ENCODE results near the gene SAPCD2.

Gene SAPCD2

DNA sequence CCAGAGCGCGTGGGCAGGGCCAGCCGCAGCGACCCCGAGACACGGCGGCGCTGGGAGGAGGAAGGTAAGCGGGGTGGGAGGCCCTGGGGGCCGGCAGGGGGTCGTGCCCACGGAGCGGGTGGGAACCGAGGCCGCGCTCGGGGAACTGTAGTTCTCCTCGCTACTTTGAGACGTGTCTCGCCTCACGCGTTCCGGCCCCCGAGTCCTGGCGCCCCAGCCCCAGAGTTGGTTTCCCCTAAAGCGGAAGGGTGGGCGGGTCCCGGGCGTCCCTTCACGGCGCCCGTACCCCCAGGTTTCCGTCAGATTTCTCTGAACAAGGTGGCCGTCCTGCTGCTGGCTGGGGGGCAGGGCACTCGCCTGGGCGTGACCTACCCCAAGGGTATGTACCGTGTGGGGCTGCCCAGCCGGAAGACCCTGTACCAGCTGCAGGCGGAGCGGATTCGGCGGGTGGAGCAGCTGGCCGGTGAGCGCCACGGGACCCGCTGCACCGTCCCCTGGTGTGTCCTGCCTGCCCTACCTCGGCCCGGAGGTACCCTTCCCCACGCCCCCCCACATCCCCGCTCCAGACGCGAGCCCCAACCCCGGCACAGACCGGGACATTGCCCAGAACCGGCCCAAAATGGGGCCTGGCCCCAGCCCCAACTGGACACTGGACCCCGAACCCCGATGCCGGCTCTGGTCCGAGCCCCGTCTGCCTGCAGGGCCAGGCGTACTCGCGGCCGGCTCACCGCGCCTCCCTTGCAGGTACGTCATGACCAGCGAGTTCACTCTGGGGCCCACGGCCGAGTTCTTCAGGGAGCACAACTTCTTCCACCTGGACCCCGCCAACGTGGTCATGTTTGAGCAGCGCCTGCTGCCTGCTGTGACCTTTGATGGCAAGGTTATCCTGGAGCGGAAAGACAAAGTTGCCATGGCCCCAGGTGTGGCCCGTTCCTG, 7.7 kb upstream of the SAPCD2 start:
- H3K27me3 ChIP-seq (replicated peaks; ENCODE audit: control insufficient read depth, insufficient read depth, low read length), result no peaks in the 10 kb centered on the region
- peak; percentile 63 for DNase-seq (ENCODE audit: extremely low read depth, insufficient read length)

GRCh38 chr9:137077010-137077747, 6.8 kb upstream of the SAPCD2 start, which contains the start of gene UAP1L1:
TSS of gene UAP1L1 (plus strand) at chr9:137077517. CDS start at chr9:137077533, 16 bp downstream.
- DNase-seq (ENCODE audit: extremely low read depth, insufficient read length), result peak; percentile 77
- TF ChIP-seq CTCF (IDR thresholded peaks at IDR 0.05; ENCODE audit: insufficient read depth, low read length, poor library complexity, severe bottlenecking), result no peak
- Histone ChIP-seq H3K27me3 (replicated peaks; ENCODE audit: control insufficient read depth, insufficient read depth, low read length) (no peaks in the 10 kb centered on the region), H3K4me3 (replicated peaks; ENCODE audit: low read depth, low read length) (peak within 1 kb of the TSS; percentile 73), H3K36me3 (ENCODE audit: control insufficient read depth, insufficient read depth, low read length) (peaks cover 14% of the 10 kb centered on the region)

More for the DNA sequence above, 7.7 kb upstream of the SAPCD2 start:
- Histone ChIP-seq H3K4me3 (replicated peaks; ENCODE audit: low read depth, low read length) (peak overlapping the region; percentile 73), H3K36me3 (ENCODE audit: control insufficient read depth, insufficient read depth, low read length) (peaks cover 15% of the 10 kb centered on the region)
- no peak for TF ChIP-seq CTCF (IDR thresholded peaks at IDR 0.05; ENCODE audit: insufficient read depth, low read length, poor library complexity, severe bottlenecking)

DNA sequence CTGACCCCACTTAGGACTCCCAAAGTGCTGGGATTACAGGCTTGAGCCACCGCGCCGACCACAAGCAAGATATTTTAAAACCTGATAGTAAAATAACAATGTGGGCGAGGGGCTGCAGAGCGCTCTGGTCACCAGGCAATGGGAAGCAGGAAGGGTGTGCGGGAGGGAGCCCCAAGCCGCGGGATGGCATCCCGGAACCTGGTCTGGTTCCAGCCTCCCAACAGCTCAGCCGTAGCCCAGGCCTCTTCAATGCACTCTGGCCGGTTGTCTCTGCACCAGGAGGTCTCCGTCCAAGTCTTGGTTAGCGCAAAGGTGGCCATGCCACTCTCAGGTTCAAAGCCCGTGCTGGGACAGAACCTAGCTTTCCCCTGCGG, 6.3 kb upstream of the SAPCD2 start:
- Histone ChIP-seq H3K4me3 (replicated peaks; ENCODE audit: low read depth, low read length) (peak overlapping the region; percentile 61), H3K36me3 (ENCODE audit: control insufficient read depth, insufficient read depth, low read length) (peaks cover 11% of the 10 kb centered on the region), H3K27me3 (replicated peaks; ENCODE audit: control insufficient read depth, insufficient read depth, low read length) (no peaks in the 10 kb centered on the region)
- DNase-seq (ENCODE audit: extremely low read depth, insufficient read length), result no peak
- TF ChIP-seq CTCF (IDR thresholded peaks at IDR 0.05; ENCODE audit: insufficient read depth, low read length, poor library complexity, severe bottlenecking), result no peak

DNA sequence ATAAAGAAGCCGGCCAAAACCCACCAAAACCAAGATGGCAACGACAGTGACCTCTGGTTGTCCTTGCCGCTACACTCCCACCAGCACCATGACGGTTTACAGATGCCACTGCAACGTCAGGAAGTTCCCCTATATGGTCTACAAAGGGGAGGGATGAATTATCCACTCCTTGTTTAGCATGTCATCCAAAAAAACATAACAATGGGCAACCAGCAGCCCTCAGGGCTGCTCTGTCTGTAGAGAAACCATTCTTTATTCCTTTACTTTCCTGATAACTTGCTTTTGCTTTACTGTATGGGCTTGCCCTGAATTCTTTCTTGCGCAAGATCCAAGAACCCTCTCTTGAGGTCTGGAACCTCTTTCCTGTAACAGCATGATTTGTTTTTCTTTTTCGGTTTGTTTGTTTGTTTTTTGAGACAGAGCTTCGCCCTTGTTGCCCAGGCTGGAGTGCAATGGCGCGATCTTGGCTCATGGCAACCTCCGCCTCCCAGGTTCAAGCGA, 5.0 kb upstream of the SAPCD2 start:
- Histone ChIP-seq H3K27me3 (replicated peaks; ENCODE audit: control insufficient read depth, insufficient read depth, low read length) (no peaks in the 10 kb centered on the region), H3K4me3 (replicated peaks; ENCODE audit: low read depth, low read length) (no peak overlapping the region), H3K36me3 (ENCODE audit: control insufficient read depth, insufficient read depth, low read length) (peaks cover 7% of the 10 kb centered on the region; the same call in 1 of the 2 replicates)
- DNase-seq (ENCODE audit: extremely low read depth, insufficient read length), result no peak
- TF ChIP-seq CTCF (IDR thresholded peaks at IDR 0.05; ENCODE audit: insufficient read depth, low read length, poor library complexity, severe bottlenecking), result no peak

DNA sequence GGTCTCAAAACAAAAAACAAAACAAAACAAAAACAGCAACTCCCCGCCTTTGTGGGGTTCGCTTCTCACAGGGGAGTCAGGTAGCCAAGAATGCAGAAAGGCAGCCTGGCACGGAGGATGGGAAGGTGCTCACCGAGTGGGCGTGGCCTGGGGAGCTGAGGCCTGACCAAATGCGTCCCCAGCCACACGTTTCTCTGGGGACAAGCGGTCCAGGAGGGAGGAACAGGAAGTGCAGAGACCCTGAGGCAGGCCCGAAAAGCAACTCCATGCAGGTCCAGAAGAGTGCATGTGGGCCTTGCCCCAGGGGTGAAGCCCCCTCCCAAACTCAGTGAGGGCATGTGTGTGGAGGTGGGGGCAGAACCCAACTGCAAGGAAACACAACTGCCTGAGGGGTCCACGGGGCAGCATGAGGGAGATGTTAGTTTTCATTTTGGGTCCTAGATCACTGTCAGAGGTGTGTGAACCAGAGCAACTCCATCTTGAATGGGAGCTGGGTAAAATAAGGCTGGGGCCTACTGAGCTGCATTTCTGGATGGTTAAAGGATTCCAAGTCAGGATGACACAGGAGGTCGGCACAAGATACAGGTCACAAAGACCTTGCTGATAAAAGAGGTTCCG, 4.4 kb upstream of the SAPCD2 start:
- DNase-seq (ENCODE audit: extremely low read depth, insufficient read length), result peak; percentile 64
- no peak for TF ChIP-seq CTCF (IDR thresholded peaks at IDR 0.05; ENCODE audit: insufficient read depth, low read length, poor library complexity, severe bottlenecking)
- Histone ChIP-seq H3K36me3 (ENCODE audit: control insufficient read depth, insufficient read depth, low read length) (peaks cover 4% of the 10 kb centered on the region; the same call in 1 of the 2 replicates), H3K27me3 (replicated peaks; ENCODE audit: control insufficient read depth, insufficient read depth, low read length) (no peaks in the 10 kb centered on the region), H3K4me3 (replicated peaks; ENCODE audit: low read depth, low read length) (no peak overlapping the region)
